CMK (cell line): ENCODE measurements around the gene UQCR11.
A peak's percentile ranks its signal among the peaks of the same experiment; 100 is the strongest.

Experiments
- DNase-seq: peaks from one replicate; pipeline ENCODE4 v3.0.0-alpha.2; 2010; ENCODE audit warnings: low read depth

The UQCR11 gene

DNA sequence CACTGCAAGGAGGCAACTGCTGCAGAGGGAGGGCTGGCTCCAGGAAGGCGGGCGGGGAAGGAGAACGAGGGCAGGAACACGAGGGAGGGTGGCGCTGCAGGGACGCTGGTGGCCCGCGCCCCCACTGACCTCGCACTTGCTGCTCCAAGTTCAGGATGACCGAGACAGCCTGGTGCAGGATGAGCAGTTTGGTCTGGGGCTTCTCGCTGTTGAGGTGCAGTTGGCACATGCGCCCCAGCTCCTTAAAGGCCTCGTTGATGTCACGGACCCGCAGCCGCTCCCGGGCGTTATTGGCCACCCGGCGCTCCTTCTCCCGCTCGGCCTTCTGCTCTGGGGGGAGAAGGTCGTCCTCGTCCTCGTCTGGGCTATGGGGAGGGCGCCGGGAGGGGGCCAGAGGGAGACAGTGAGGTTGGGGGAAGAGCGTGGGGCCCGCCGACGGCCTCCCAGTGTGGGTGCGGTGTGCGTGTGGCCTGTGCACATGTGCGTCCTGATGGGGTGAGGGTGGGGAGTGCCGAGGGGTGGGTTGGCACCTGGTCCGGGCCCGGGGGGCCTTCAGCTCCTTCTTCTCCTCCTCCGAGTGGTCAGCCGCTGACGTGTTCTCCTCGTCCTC lies 10.0 kb upstream of the UQCR11 start:
- DNase-seq: no peak

DNA sequence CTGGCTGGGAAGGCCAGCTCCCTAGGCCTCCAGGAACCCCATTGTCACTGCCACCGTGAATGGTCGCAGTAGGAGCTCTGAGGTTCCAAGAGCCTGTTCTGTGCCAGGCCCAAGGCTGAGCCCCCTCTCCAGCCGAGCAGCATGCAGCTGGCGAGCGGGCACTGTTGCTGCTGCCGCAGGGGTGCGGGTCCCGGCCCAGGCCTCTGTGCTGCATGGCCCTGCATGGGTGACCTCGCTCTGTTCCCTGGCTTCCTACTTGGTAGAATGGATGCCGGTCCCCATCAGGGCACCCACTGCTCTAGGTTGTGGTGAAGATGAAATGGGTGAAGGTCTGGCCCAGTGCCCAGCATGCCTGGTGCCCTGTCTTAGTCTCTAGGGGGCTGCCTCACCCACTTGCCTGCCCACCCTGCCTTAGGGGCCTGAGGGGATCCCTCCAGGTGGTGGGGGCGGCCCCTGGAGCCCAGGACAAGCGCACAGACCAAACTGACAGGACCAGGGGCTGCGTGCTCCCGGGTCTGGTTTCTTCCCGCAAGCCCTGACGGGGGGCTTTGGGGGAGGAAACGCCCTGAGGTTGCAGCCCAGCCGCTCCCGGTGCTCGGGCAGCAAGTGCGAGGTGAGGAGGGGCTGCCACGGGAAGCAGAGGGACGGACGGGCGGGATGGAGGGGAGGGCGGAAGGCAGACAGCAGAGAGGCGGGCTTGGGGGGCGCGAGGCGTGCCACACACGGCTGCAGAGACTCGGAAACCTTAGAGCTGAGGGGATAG lies 8.7 kb upstream of the UQCR11 start:
- DNase-seq: no peak

DNA sequence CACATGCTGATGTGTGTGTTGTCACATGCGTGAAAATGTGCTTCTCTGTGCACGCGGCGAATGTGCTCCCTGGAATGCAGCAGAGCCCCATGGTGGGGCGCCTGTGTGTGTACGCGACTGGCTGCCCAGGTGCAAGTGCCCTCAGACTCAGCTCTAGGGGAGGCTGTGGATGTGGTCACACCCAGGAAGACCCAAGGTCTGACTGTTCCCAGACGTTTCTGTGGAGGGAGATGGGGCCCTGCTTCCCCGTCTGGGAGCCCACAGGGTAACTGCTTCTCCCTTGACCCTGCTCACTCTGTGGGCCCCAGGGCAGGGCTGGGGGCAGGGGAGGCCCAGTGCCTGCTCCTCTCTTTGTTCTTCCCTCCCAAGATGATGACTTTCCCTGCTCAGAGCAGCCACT lies 7.9 kb upstream of the UQCR11 start:
- no peak for DNase-seq

DNA sequence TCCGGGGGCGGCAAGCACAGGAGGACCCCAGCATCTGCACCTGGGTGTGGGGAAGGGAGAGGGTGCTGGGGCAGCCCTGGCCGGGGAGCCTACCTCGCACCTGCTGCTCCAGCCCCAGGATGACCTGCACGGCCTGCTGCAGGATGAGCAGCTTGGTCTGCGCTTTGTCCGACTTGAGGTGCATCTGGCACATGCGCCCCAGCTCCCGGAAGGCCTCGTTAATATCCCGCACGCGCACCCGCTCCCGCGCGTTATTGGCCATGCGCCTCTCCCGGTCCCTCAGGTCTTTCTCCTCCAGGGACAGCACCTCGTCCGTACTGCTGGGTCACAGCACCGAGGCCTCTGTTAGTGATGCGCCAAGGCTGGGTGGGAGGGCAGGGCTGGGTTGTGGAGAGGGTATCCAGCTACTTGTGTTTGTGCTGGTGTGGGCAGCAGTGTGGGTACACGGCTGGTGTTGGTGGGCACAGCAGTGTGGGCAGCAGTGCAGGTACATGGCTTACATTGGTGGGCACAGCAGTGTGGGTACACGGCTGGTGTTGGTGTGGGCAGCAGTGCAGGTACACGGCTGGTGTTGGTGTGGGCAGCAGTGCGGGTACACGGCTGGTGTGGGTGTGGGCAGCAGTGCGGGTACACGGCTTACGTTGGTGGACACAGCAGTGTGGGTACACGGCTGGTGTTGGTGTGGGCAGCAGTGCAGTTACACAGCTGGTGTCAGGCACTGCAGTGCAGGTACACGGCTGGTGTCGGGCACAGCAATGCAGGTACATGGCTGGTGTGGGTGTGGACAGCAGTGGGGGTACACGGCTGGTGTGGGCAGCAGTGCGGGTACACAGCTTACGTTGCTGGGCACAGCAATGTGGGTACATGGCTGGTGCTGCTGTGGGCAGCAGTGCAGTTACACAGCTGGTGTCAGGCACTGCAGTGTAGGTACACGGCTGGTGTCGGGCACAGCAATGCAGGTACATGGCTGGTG lies 7.1 kb upstream of the UQCR11 start:
- no peak for DNase-seq

DNA sequence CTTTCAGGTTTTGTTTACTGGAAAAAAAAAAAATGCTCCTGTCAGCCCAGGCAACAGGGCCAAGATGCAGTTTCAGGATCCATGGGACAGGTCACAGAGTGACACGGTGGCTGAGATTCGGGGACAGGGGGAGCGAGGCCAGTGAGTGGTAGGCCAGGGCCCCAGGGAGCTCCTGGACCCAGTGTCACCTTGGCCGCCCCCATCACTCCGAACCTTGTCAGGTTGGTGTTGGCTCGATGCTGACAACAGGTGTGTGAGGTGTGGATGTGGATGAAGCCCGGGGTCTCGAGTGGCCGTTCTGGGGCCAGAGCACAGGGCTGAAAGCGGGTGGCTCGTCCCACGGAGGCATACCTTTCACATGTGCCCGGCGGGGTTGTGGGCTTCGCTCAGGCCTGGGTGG lies 6.1 kb upstream of the UQCR11 start:
- no peak for DNase-seq

DNA sequence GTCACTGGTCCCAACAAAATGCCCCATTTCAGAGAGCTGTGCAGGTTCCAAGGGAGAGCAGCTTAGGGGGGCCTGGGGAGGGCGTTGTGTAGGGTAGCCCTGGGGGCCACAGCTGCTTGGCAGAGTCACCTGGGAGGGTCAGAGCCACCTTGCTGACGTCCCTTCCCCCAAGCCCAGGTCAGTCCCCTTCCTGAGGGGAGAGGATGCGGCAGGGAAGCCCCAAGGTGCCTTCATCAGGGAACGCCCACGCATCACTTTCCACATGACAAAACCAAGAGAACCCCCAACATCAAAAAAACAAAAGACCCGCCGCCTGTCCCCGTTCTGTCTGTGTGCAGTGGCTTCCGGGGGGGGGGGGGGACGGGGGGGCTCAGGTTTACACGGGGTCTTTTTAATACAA lies 5.3 kb upstream of the UQCR11 start:
- no peak for DNase-seq

DNA sequence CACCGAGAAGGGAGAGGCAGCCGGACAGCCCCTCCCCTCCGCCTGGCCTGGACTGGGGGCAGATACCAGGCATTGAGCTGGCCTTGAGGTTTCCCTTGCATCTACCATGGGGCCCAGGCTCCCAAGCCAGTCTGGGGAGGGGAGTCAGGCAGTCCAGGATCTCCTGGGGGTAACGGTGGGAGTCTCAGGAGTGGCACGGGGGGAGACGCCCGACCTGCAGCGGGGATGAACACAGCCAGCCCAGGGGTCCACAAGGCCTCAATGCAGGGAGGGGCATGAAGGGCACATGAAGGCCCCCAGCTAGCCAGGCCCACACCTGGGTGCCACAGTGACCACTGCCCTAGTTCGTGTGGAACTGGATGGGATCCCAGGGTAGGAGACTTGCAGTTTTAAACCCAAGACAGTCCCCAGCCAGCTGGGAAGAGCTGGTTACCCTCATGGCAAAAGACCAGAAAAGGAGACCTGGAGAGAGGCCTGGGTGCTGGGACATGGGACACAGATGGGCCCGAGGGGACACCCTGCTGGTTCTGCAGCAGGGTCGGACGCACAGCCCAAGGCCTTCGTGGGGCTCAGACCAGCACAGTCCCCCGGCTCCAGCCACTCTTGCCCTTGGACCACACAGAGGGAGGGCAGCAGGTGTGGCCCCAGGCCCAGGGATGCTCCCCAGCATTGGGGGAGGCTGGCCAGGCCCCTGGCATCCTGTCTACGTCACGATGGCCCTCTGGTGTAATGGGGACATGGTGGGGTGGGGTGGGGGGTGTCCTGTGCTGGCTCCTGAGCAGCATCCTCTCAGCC lies 4.6 kb upstream of the UQCR11 start:
- DNase-seq: no peak

DNA sequence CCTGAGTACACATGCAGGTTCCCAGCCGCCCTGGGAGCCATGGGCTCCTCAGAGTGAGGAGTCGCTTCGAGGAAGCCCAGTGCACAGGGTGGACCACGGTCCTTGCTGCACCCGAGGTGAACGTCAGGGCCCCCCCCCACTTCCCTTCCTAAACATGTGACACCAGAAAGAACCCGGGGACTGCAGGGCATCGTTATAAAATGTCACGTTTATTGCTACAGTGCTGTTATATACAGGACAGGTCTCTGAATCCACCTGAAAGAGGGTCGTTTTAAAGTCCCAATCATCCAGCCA lies 3.8 kb upstream of the UQCR11 start:
- no peak for DNase-seq

DNA sequence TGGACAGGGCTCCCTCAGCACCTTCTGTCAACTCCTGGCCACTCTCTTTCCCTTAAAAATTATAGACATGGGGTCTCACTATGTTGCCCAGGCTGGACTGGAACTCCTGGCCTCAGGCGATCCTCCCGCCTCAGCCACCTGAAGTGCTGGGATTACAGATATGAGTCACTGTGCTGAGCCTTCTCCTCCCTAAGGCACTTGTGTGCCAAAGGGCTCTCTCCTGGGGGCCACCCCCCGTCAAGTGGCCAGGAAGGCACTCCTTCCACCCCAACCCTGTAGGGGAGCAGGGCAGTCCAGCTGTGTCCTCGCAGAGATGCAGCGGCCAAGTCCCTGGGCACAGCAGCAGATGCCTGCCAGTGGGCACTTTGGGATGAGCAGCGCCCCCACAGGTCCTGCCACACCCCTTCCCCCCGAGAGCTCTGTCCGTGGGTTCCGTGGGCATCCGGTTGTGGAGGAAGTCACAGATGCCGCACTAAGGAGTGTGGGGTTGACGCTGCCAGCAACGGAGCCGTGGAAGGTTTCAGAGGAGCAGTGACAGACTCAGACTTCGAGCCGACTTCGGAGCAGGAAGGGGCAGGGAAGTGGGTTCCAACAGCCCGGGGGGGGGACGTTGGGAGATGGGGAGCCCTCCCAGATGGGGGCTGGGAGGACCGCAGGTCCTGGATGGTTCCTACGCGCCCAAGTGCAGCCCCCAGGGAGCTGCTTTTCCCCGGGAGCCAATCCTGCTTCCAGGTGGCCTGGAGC lies 3.3 kb upstream of the UQCR11 start:
- DNase-seq: no peak

DNA sequence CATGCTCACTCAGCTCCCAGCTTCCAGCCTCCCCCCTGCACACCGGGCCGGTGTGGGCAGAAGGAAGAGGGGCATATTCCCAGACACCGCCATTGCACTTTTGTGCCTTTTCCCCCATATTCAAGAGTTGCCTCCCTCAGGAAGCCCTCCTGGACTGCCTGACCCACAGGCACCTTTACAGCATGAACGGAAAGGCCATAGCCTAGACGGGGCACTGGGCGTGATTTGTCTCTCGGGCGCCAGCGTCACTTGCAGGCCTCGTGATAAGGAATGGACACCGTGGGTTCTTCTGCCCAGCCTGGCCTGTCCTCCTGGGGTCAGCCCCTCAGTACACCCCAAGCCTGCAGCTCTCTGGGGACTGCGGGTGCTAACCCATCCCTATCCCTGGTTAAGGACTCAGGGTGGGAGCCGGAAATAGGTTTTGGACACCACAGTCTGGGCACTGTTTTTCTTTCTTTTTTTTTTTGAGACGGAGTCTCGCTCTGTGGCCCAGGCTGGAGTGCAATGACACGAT lies 933 bp upstream of the UQCR11 start:
- DNase-seq: no peak

DNA sequence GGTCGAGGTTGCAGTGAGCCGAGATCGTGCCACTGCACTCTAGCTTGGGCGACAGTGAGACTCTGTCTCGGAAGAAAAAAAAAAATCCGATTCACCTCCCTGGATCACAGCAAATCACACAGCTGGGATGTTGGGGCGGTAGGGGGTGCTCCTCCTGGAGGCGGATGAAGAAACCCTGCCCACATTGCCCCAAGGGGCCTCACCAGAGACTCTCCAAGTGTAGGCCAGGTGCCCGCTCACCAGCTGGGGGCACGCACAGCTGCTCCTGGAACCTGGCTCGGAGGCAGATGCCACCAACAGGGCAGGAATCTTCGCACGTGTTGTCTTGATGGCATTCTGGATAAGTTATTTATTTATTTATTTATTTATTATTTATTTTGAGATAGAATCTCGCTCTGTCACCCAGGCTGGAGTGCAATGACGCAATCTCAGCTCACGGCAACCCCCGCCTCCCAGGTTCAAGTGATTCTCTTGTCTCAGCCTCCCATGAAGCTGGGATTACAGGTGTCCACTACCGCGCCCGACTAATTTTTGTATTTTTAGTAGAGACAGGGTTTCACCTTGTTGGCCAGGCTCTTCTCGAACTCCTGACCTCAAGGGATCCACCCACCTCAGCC lies 3.1 kb downstream of the UQCR11 start:
- DNase-seq: no peak

DNA sequence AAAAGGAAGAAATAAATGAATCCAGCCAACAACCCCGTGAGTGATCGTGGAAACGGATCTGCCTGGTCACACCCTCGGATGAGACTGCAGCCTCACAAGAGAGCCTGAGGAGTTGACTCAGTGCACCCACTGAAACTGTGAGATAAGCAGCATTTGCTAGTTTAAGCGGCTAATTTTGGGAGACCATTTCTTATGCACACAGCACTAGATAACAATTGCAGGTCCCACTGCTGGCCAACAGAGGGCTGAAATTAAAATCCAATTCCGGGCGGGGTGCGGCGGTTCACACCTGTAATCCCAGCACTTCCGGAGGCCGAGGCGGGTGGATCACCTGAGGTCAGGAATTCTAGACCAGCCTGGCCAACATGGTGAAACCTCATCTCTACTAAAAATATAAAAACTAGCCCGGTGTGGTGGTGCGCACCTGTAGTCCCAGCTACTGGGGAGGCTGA lies 3.6 kb downstream of the UQCR11 start:
- no peak for DNase-seq

DNA sequence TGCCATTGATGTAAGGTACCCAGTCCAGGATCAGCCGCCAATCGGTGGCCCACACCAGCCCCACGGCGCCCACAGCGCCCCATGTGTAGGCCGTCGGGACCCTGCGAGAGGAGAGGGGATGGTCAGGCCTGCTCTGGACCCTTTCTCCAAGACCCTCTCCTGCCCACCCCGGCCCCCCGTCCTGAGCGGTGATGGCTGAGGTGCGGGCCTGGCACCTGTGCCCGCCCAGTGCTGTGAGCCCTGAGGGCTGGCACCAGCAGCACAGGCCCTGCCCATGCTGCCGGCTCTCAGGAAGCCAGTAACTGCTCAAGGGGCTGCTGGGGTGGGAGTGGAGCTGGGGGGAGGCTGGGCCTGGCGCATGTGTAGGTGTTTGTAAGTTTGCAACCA lies 5.8 kb downstream of the UQCR11 start:
- no peak for DNase-seq

DNA sequence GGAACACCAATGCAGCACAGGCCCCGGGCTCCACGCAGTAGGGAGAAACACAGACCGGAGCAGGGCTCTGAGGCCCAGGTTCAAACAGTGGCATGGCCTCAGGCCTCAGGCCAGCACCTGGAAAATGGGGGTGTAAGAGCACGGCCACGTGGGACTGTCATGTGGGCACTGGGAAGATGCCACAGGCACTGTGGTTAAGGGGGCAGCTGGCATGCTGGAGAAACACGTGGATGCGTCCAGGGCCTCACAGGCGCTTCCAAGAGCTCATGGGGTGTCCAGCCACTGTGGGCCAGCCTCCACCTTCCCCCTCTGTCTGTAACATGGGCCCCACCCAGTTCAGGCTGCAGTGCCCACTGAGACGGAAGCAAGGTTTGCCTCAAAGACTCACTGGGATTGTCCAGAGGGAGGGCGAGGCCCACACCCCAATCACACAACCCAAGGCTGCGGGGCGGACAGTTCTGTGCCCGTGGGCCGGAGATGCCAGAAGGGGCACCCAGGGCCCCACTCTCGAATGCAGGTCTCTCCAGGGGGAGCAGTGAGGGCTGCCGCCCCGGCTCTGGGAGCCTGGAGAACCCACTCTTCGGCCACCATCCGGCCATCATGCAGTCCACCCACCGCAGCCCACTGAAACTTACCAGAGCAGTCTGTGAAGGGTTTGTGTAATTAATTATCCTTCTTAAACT lies 6.3 kb downstream of the UQCR11 start:
- DNase-seq: no peak

DNA sequence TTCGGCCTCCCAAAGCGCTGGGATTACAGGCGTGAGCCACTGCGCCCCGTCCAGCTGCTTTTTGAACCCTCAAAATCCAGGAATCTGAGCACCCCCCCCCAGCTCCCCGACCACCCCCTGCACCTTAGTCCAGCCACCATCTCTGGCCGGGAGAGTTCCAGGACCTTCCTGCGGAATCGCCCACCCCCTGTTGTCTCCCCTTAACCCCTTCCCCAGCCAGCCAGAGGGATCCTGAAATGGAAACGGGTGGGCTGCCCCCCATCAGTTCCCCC lies 11.8 kb downstream of the UQCR11 start:
- DNase-seq: no peak

DNA sequence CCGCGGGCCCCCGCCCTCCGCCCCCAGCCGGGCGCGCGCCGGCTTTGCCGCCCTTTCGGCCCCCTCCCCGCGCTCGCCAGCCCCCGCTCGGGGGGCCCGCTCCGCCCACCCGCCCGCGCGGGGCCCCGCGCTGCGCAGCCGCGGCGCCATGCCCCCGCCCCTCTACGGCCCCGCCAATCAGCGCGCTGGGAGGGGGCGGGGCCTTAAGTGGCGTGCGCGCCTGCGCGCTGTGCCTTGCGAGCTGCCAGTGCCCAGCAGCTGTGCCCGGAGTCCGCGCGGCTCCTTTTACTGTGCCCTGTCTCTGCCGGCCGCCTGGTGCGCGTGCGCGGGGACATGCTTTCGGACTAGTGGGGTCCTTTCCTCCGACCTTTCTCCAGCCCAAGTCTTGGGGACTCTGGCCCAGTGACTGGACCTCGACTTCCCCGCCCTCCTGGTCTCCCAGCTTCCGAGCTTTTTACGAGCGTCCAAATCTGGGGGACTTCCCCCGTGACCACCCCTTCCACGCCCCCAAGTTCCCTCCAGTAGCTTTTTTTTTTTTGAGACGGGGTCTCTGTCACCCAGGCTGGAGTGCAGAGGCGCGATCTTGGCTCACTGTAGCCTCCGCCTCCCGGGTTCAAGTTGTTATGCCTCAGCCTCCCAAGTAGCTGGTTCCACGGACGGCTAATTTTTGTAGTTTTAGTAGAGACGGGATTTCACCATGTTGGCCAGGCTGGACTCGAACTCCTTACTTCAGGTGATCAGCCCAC lies 12.3 kb downstream of the UQCR11 start, which contains the start of gene MBD3:
Gene MBD3 (minus strand): TSS at position 111 of the 746 bp plus-strand sequence. CDS start 234 bp downstream, outside the sequence.
- peak; percentile 88 for DNase-seq

DNA sequence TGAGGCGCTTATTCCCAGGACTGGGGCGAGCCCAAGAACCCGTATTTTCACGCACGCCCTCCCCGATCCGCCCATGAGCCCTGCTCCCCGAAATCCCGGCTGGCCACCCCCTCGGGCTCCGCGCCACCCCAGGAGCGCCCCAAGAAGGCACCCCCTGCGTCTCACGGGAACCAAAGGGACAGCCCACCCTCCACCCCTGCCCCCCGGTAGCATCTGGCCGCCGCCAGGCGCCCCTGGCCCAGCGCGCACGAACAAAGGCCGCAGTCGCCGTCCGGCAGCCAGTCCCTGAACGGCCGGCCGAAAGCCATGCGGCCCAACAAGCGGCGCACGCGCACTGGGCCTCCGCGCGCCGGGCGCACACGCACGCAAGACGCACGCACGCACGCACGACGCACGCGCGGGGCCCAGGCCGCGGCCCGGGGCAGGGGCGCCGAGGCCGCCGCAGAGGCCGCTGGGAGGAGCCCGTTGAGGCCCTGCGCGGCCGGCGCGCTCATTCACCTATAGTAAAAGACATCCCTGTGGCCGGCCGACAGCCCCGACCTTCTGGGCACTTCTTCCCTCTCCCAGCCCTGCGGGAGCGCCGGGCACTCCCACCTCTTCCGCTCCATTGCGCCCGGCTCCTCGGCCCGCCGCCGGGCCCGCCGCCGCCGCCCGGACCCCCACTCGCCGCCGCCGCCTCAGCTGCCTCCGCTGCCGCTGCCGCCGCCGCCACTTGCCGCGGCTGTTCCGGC lies 13.1 kb downstream of the UQCR11 start:
- peak; percentile 77 for DNase-seq

DNA sequence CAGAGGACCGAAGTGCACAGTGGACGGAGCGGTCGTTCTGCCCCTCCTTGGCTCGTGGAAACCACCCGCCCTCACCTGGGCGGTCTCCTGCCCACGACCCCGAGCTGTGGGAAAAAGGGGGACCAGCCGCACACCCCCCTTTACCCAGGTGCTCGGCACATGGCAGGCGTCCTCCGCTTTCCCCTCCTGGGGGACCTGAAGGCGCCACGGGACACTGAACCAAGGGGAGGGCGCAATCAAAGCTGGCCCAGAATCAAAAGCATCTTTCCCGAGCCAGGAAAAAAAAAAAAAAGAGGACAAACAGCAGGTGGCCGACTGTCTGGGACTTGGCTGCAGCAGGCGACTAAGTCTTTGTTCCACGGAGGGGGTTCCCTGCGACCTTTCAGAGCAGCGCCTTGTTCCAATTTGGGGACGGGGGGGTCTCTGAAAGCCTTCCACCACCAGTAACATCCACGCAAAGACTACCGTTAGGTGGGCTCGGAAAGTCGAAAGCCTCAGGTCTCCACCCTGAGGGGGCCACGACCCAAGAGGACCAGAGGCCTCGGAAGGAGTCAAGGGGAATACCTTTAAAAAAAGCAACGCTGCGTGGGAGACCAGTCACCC lies 13.7 kb downstream of the UQCR11 start:
- no peak for DNase-seq
